Measurements from ENCODE around the gene TOMM70. TPM values are rescaled to one million over a fixed set of nuclear protein-coding genes. Genes with fewer than 3 reads are reported as not detected.

TOMM70 gene
- polyA plus RNA-seq, 3 donors, result 4.9 to 6.3 (median 6.3) TPM

GRCh38 chr3:100423611-100424010 lies 22.7 kb upstream of the TOMM70 start:
- H2AFZ ChIP-seq (ENCODE audit: insufficient read depth, low read depth, low read length, poor library complexity, severe bottlenecking), result no peak overlapping the region
- H3K4me3 Mint-ChIP-seq, result no peak overlapping the region
- no peaks in the 10 kb centered on the region for H3K9me3 ChIP-seq (replicated peaks in 1 of 2; ENCODE audit: control insufficient read depth in 1 of 2, insufficient read depth in 1 of 2, low read length in 2 of 2)
- H3K79me2 ChIP-seq (ENCODE audit: insufficient read depth, low read length), result no peaks in the 10 kb centered on the region
- no peaks in the 10 kb centered on the region for H4K20me1 ChIP-seq (ENCODE audit: insufficient read depth, low read length)
- H3K27me3 ChIP-seq (ENCODE audit: control insufficient read depth in 2 of 2, insufficient read depth in 2 of 2, low read length in 2 of 2), result no peaks in the 10 kb centered on the region
- no peak overlapping the region for H3K9ac ChIP-seq (ENCODE audit: insufficient read depth, low read length, poor library complexity, severe bottlenecking)
- no peak overlapping the region for H3K27ac ChIP-seq (ENCODE audit: low read depth in 1 of 2, low read length in 2 of 2)
- intact Hi-C loops (cut with micrococcal nuclease), result no loop called here
- no peak overlapping the region for H3K4me3 ChIP-seq (replicated peaks in 1 of 3; ENCODE audit: low read depth in 2 of 3, low read length in 3 of 3)
- H3K9me3 Mint-ChIP-seq, result no peaks in the 10 kb centered on the region
- H3K36me3 ChIP-seq (replicated peaks in 1 of 2; ENCODE audit: control insufficient read depth in 1 of 2, insufficient read depth in 2 of 2, low read length in 2 of 2), result no peaks in the 10 kb centered on the region
- H3K27me3 Mint-ChIP-seq (ENCODE audit: low read depth in 3 of 3), result peaks cover 0 to 4% (median 2%) of the 10 kb centered on the region in 3 donors
- H3K4me1 ChIP-seq (ENCODE audit: control insufficient read depth in 1 of 2, insufficient read depth in 2 of 2, low read length in 2 of 2), result peaks cover 15 to 17% of the 10 kb centered on the region in 2 donors
- no peak for TF ChIP-seq CTCF (IDR thresholded peaks at IDR 0.05)
- peaks cover 15% of the 10 kb centered on the region for H3K4me1 Mint-ChIP-seq
- DNase-seq, result no peak
- WGBS (ENCODE audit: insufficient coverage), result 100% methylated on average over 4 of the region's 5 CpGs
- no peaks in the 10 kb centered on the region for H3K36me3 Mint-ChIP-seq
- no peak overlapping the region for H3K4me2 ChIP-seq (replicated peaks; ENCODE audit: extremely low read depth, low read length, poor library complexity, severe bottlenecking)
- no peak overlapping the region for H3K27ac Mint-ChIP-seq

- Histone ChIP-seq H3K9me3 (replicated peaks in 1 of 2; ENCODE audit: control insufficient read depth in 1 of 2, insufficient read depth in 1 of 2, low read length in 2 of 2) (no peaks in the 10 kb centered on the region), H2AFZ (ENCODE audit: insufficient read depth, low read depth, low read length, poor library complexity, severe bottlenecking) (no peak overlapping the region), H3K4me3 (replicated peaks in 1 of 3; ENCODE audit: low read depth in 2 of 3, low read length in 3 of 3) (no peak overlapping the region), H3K4me1 (ENCODE audit: control insufficient read depth in 1 of 2, insufficient read depth in 2 of 2, low read length in 2 of 2) (peaks cover 21 to 24% of the 10 kb centered on the region in 2 donors), H3K27ac (ENCODE audit: low read depth in 1 of 2, low read length in 2 of 2) (no peak overlapping the region), H3K9ac (ENCODE audit: insufficient read depth, low read length, poor library complexity, severe bottlenecking) (no peak overlapping the region), H3K79me2 (ENCODE audit: insufficient read depth, low read length) (no peaks in the 10 kb centered on the region), H3K27me3 (ENCODE audit: control insufficient read depth in 2 of 2, insufficient read depth in 2 of 2, low read length in 2 of 2) (no peaks in the 10 kb centered on the region), H4K20me1 (ENCODE audit: insufficient read depth, low read length) (no peaks in the 10 kb centered on the region), H3K36me3 (replicated peaks in 1 of 2; ENCODE audit: control insufficient read depth in 1 of 2, insufficient read depth in 2 of 2, low read length in 2 of 2) (no peaks in the 10 kb centered on the region), H3K4me2 (replicated peaks; ENCODE audit: extremely low read depth, low read length, poor library complexity, severe bottlenecking) (no peak overlapping the region)
- no peak for TF ChIP-seq CTCF (IDR thresholded peaks at IDR 0.05)
- 85% methylated on average over 2 of the region's 2 CpGs for WGBS (ENCODE audit: insufficient coverage)
- Mint-ChIP-seq H3K4me1 (peaks cover 20% of the 10 kb centered on the region), H3K27me3 (ENCODE audit: low read depth in 3 of 3) (peaks cover 0 to 4% (median 2%) of the 10 kb centered on the region in 3 donors), H3K9me3 (no peaks in the 10 kb centered on the region), H3K4me3 (no peak overlapping the region), H3K36me3 (no peaks in the 10 kb centered on the region), H3K27ac (no peak overlapping the region)
- intact Hi-C loops (cut with micrococcal nuclease), result no loop called here
- DNase-seq, result no peak
Observed at GRCh38 chr3:100420885-100421284, 20.0 kb upstream of the TOMM70 start.
